GM18511 (cell line): ENCODE results near the gene PRSS8.
"Not testable (repeated sequence)": the region's sequence is repeated elsewhere in the genome, so short reads cannot be mapped to it uniquely, and the experiment has no call there.

Source experiments
- ATAC-seq: cut with Tn5 transposase; IDR thresholded peaks from one replicate; pipeline ENCODE4 v1.9.1; 2021; ENCODE audit warnings: mild to moderate bottlenecking, moderate library complexity; ENCODE audit not compliant: unreplicated experiment

PRSS8 gene

DNA sequence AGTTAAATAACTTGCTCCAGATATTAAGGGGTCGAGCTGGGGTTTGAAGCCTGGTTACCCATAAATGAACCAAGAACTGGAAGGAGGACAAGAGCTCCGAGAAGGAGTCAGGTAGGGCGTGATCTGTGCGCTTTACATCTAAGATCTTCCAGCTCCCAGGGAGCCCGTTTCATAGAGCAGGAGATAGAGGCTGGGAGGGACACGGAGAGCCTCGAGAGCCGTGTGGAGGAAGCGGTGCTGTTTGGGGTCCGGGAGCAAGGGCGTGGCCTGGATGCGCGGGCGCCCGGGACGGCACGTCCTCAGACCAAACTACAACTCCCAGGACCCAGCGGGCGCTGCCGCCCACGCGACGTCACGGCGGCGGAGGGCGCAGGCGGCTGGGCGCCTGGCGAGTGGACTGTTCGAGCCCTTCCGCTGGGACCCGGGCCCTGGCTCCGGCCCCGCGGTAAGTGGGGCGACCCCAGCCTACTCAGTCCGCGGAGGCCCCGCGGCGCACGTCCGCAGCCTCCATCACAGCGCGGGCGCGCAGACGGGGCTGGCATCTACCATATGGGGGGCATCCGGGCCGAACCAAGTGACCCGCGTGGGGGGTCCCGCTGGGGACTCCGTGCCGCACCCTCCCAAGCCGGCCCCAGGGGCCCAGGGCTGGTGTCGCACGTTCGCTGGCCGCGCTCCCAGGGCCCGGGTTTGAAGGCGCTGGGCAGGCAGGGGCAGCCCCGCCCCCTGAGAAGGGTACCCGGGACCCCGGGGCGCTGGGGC lies 27.3 kb downstream of the PRSS8 start, which contains the start of gene BCKDK:
BCKDK (plus strand) TSS at position 352 of the 759 bp plus-strand sequence. CDS start 838 bp downstream, outside the sequence.
- peak; percentile 87 for ATAC-seq

DNA sequence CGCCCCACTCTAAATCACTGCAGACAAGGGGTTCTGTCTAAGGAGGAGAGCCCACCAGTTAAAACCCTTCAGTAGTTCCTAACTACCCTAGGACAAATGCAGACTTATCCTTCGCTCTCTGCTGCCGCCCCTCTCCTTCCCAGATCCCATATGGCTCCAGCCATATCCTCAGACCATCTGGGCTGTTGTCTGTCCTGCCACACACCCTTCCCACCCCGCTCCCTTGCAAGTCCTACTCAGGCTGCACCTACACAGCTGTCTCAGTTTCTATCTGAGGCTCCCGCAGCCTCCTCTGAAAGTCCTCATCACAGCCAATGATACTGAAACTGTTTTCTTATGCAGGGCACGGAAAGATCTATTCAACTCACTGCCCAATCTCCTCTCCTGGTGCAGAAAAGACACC lies 28.1 kb downstream of the PRSS8 start:
- ATAC-seq: peak; percentile 73

DNA sequence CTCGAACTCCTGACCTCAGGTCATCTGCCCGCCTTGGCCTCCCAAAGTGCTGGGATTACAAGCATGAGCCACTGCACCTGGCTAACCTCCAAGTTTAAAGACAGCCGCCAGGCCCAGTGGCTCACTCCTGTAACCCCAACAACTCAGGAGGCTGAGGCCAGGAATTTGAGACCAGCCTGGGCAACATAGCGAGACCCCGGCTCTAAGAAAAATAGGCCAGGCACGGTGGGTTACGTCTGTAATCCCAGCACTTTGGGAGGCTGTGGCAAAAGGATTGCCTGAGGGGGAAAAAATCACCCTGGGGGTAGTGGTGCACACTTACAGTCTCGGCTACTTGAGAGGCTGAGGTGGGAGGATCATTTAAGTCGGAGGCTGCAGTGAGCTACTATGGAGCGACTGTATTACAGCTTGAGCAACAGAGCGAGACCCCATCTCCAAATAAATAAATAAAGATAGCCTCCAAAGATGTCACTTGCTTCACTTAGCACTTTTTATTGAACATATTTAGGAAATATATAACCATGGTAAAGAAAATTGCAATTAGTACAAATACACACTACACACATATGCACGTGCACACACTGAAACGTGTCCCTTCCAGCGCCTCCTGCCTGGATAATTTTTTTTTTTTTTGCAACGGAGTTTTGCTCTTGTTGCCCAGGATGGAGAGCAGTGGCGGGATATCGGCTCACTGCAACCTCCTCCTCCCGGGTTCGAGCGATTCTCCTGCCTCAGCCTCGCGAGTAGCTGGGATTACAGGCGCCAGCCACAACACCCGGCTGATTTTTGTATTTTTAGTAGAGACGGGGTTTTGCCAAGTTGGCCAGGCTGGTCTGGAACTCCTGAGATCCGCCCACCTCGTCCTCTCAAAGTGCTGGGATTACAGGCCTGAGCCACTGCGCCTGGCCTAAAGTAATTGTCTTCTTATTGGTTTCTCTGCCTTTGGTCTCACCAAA lies 28.7 kb downstream of the PRSS8 start:
- no peak for ATAC-seq

DNA sequence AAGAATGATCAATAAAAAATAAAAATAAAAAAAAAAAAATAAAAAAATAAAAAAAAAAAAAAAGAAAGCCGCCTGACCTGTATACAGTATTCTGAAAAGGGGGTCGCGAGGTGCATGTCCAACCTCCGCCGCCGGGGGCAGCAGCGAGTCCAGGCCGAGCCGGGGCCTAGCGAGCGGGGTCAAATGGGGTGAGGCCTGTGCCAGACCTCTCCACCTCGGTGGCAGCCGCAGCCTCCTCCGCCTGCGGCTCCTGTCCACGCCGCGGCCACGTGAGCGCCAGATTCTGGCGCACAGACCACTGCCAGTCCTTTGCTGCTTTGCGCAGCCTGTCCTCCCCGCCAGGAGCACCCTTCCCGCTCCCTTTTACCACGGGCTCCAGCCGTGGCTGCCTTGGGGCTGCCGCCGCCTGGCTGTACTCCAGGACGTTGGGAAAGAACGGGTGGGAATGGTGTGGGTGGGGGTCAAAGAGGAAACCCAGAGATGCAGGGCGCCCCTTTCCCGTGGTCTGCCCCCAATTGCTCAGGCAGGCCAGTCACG lies 29.8 kb downstream of the PRSS8 start:
- no peak for ATAC-seq

DNA sequence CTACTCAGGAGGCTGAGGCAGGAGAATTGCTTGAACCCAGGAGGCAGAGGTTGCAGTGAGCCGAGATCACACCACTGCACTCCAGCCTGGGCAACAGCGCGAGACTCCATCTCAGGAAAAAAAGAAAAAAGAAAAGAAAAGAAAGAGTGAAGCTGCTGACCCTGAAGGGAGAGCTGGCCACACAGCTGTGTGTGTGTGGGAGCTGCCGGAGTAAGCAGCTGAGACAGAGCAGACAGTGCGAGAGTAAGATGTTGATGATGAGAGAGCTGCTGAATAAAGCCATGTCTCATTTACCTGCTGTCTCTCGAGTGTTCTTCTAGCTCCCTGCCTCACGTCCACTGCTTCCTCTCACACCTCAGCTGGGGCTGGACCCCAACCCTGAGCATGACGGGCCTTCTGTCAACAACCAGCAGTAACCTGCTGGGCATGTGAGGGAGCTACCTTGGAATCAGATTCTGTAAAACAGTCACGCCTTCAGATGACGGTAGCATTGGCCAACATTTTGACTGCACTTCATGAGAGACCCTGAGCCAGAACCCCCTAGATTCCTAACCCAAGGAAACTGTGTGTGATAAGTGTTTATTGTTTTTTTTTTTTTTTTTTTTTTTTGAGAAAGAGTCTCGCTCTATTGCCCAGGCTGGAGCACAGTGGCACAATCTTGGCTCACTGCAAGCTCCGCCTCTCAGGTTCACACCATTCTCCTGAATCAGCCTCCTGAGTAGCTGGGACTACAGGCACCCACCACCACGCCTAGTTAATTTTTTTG lies 34.5 kb downstream of the PRSS8 start:
- ATAC-seq: not testable (repeated sequence)

DNA sequence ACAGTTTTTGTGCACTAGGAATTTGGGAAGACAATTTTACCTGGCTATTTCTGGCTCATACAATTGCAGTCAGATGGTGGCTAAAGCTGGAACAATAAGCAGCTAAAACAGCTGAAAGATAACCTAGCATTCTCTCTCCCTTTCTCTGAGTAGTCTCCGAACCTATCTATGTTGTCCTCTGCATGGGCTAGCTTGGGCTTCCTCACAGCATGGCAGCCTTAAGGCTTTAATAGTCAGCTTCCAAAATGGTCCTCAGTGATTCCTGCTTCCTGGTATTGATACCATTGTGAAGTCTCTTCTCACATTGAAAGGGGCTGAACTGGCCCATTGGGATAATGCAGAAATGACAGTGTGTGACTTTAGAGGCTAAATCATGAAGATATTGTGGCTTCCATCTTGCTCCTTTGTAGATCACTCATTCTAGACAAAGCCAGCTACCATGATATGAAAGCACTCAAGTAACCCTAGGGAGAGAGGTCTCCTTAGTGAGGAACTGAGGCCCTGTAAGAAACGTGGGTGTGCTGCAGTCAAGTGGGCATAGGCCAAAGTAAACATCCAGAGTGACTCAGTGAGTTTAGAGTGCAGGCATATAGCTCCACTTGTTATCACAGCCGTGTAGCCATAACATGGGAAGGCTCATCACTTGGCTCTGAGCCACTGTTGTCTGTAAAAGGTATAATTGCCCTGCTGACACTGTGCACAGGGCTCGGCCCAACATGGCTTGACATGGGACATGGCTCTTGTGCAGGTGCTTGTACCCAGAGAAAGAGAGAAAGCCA lies 35.5 kb downstream of the PRSS8 start:
- ATAC-seq: no peak

DNA sequence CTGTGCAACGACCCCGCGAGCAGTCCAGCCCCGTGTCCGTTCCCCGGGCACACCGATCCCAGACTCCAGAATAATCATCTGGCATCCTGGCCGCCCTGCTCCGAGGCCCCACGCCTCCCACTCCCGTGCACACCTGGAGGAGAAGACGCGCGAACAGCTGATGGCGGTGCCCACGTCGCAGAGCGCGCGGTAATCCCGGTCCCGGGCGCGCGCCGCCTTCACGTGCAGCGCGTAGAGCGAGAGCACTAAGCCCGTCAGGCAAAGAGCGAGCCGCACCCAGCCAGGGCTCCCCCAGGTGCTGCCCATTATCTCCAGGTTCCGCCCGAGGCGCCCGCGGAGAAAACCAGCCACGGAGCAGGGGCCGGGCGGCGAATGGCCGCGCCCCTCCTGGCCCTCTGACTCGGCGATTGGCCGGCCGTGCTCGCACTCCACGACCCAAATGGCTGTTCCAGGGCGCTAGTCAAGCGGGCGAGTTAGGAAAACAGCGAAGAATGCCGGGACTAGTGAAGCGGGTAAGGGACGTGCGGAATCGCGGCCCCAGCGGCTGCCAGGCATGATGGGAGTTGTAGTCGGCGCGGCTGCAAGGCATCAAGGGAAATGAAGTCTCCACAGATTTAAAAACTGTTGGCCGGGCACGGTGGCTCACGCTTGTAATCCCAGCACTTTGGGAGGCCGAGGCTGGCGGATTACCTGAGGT lies 41.0 kb downstream of the PRSS8 start, which contains the start of gene VKORC1:
VKORC1 (minus strand) TSS at position 374 of the 697 bp plus-strand sequence; CDS start at position 306, 68 bp downstream.
- ATAC-seq: peak; percentile 84

DNA sequence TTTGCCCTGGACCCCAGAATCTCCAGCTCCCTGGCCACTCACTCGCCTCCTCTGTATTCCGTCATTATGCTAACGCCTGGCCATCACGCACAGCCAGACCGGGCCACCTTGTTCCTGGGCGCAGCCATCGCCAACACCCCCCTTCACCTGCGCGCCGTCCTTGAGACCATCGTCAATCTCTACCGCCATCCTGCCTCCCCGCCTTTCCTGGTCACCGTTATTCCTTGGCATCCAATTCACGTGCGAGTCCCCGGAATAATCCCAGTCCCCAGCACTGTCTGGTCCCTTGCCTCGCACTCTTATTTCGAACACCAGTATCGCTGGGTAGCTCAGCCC lies 41.5 kb downstream of the PRSS8 start:
- ATAC-seq: peak; percentile 2

DNA sequence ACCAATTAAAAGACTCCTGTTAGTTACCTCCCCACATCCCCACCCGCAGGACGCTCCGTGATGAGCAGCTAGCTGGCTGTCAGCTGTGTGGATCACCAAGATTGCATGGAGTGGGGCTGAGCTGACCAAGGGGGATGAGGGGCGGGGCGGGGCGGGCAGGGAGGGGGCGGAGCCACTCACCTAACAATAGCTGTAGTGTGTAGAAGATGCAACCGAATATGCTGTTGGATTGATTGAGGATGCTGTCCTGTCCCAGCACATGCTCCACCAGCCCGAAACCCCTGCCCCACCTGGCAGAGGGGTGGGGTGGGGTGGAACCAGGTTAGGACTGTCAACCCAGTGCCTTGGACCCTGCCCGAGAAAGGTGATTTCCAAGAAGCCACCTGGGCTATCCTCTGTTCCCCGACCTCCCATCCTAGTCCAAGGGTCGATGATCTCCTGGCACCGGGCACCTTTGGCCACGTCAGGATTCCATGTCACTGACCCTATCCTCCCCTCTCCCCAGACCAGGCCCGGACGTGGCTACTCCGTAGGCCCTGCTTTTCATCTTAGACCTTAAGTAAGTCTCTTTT lies 42.3 kb downstream of the PRSS8 start:
- ATAC-seq: no peak

DNA sequence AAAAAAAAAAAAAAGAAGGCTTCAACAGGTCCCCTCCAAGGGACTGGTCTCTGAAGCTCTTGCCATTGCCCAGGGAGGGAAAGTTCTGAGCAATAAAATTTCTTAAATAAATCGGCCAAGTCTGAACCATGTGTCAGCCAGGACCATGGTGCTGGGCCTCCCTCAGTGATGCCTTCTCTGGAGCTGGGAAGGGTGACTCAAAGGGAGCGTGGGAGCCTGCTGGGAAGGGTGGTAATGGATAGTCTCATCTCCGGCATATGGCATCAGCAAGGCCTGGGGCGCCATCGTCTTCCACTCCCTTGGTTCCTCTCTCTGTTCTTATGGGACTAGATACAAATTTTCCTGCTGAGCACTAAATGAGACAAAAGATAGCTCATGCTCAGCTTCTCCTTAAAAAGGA lies 43.2 kb downstream of the PRSS8 start:
- no peak for ATAC-seq

DNA sequence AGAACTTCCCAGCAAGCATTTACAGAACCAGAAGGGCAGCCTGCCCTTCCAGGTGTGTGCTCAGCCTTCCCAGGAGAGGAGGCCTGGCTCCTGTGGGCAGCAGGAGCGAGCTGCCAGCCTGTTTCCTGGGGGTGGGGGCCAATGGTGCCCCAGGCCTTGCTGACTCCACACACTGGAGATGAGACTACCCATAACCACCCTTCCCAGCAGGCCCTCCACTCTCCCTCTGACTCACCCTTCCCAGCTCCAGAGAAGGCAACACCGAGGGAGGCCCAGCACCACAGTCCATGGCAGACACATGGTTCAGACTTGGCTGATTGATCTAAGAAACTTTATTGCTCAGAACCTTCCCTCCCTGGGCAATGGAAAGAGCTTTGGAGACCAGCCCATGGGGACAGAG lies 45.0 kb downstream of the PRSS8 start:
- ATAC-seq: no peak

DNA sequence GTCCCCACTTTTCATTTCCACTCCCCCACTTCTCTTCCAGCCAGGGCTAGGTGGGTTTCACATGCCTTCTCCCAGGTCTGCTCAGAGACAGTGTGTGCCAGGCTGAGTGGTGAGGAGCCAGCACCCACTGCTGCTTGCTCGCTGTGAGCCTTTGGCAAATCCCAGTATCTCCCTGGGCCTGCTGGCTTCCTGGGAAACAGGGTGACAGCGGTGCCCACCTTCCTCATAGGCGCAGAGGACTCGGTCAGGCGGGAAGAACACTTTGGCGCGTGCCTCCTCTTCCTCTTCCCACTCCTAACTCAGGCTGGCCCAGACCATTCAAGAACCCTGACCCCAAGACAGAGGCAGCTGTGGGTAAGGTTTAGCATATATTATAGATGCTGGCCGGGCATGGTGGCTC lies 46.3 kb downstream of the PRSS8 start:
- ATAC-seq: no peak

DNA sequence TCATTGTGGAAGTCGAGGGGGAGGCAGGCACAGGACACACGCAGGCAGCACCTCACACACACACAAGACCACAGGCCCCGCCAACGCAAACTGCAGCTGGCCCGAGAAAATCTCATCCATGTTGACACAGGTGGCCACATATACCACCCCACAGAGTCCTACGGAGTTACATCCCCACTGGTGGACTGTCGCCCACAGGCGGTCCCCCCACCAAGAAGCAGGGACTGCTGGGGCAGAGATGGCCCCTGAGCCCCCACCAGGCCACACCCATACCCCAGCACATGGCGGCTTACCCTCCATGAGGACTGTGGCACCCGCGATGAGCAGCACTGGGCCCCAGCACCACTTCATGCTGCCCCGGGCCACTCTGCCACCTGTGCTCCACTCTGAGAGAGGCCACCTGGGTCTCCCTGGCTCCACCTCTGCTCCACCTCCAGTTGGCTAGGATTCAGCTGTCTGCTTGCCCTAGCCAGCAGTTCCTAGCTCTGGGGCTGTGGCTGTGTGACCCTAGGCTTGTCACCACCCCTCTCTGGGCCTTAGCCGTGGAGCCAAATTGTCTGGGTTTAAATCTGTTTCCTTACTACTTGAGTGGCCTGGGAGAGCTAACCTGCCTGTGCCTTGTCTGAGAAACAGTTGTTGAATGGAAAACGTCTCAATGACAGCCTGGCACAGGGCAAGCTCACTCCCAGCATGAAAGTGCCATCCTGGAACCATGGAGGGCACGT lies 46.9 kb downstream of the PRSS8 start, which contains the start of gene PRSS53:
PRSS53 (minus strand) TSS at position 485 of the 725 bp plus-strand sequence; CDS start at position 351, 134 bp downstream.
- no peak for ATAC-seq

DNA sequence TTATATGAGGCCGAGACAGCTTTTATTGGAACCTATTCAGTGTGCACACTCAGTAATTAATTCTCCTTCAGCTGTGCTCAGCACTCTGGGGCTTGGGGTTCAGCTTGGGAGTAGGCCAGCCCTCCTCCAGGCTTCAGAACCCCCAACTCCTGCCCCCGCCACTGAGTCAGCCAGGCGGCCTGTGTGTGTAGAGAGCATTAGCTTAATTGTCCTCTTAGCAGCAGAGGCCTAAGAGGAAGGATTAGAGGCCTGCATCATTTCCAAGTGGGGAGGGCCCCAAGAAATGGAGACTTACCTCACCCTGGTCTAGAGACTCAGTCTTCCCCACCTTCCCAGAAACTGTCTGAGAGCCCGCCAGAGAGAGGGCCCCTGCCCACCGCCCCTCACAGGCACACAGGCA lies 47.6 kb downstream of the PRSS8 start:
- ATAC-seq: no peak

DNA sequence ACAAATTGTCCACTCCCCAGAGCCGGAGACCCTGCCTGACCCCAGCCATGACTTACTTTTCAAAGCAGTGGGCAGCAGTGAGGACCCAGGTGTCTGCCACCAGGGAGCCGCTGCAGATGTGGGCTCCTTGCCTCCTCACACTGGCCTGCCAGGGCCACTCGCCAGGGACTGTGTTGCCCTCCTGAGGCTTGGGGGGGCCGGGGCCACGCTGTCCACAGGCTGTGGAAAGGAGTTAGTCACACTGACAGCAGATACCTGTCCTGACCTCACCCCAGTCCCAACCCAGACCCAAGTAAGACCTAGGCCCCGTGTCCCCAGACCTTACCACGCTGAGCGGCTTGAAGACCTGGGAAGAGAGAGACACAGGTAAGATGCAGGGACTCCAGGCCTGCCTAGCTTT lies 48.0 kb downstream of the PRSS8 start:
- ATAC-seq: no peak

DNA sequence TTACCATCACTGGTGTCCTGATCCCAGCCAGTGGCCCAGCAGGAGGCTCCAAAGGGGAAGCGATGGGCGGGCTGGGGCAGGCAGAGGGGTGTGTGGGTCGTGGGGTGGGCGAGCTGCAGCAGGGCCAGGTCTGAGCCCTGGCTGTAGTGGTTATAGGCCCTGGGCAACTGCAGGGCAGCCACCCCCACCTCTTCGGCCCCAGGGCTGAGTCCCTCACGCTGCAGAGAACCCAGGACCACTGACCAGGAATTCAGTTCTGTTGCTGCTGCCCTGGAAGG lies 49.0 kb downstream of the PRSS8 start:
- ATAC-seq: no peak

DNA sequence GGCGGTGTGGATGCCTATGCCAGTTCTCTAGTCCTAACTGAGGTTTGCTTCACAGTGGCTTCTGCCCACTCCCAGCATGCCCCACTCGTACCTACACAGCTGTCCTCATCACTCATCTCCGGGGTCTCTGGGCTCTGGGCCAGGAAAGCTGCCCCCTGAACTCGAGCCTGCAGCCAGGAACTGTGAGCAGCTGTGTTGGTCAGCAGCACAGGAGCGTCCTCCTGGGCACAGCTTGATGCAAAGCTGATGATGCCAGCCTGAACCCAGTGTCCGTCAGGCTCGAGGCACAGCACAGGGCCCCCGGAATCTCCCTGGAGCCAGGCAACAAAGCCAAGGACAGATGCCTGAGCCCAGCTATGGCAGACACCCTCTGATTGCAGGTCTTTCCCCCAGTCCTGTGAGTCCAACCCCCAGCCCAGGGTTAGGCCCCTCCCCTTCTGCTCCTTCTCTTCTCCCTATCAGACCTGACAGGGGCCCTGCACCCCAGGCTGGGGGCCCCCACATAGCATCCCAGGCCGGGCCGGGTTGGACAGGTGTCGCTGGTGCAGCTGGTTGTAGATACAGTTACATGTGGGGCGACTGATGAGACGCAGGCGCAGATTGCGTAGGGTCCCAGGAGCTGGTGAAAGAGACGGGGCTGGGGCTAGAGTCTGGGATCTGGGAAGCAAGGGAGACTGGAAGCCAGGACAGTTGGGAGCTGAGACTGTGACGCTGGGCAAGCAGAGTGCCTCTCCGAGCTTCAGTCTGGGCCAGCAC lies 49.5 kb downstream of the PRSS8 start:
- no peak for ATAC-seq

DNA sequence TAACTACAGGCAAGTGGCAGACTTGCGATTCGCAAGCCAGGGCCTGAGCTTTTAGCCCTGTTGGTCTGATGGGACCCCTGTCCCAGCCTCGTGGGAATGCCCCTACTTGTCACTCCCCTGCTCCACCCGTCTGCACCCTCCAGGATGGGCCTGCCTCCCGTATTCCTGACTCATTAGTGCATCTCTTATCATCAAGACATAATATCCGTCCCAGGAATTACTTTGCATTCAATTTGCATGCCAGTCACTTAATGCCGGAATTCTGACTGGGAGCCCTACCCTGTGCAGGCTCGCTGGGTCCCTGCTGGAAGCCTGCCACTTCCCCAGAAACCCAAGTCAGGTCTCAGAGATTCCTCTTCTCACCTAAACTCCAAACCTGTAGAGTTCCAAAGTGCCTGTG lies 50.1 kb downstream of the PRSS8 start:
- no peak for ATAC-seq
